GM12878 (cell line): ENCODE measurements around the gene ZMYND15. TPM values are rescaled to one million over a fixed set of nuclear protein-coding genes. Genes with fewer than 3 reads are reported as not detected.

Source experiments
- ATAC-seq: fragments of 200-7000 bp; cut with Tn5 transposase; 3 replicates; pipeline ENCODE4 v1.9.1; 2020; ENCODE audit warnings: mild to moderate bottlenecking, moderate library complexity
- BruUV-seq: library from RNA; stranded (reverse); fragments of 400-500 nt; replicated peaks from 2 replicates; lab custom pipeline; 2021; lab: Mats Ljungman, UMichigan
- CTCF ChIA-PET: fragments of 300-600 bp; sonication (Branson Sonifier 250); formaldehyde crosslinking; extraction: SDS; loops from one replicate; lab custom pipeline; 2021; ENCODE audit warnings: inconsistent platforms; lab: Yijun Ruan, JAX
- POLR2A ChIA-PET: fragments of 350-600 bp; formaldehyde crosslinking; extraction: SDS; loops from one replicate; lab custom pipeline; 2021; ENCODE audit warnings: inconsistent platforms; lab: Charles Lee
- RAD21 ChIA-PET: fragments of 300-600 bp; sonication (Branson Sonifier 250); formaldehyde crosslinking; loops from one replicate; lab custom pipeline; 2023; ENCODE audit warnings: antibody characterized with exemption; ENCODE audit not compliant: unreplicated experiment; lab: Charles Lee
- SMC1A ChIA-PET: fragments of 300-600 bp; sonication (Branson Sonifier 250); formaldehyde crosslinking; loops from one replicate; lab custom pipeline; 2023; ENCODE audit not compliant: unreplicated experiment, uncharacterized antibody; lab: Charles Lee
- DNase-seq: peaks from one replicate; pipeline ENCODE4 v3.0.0-alpha.2; 2011; ENCODE audit warnings: low read depth, low spot score
- FAIRE-seq: peaks from 3 replicates; lab custom pipeline; 2011; peaks lifted over from hg19 to GRCh38; lab: Jason Lieb, UNC
- H2AFZ ChIP-seq: 2 replicates; pipeline ENCODE4 v1.6.0; 2011; ENCODE audit warnings: low read depth, low read length, control low read depth; ENCODE audit not compliant: control insufficient read depth
- H3K27ac ChIP-seq: 2 replicates; pipeline ENCODE4 v1.5.1; 2011; ENCODE audit warnings: control low read depth; ENCODE audit not compliant: control insufficient read depth, insufficient read depth
- H3K27me3 ChIP-seq, 2 experiments: replicated peaks in 1 of 2; 2 replicates each; pipeline versions ENCODE4 v1.6.0 to v1.6.1; 2011; ENCODE audit warnings: low read length in 1 of 2; ENCODE audit not compliant: control insufficient read depth in 2 of 2, insufficient read depth in 2 of 2
- H3K36me3 ChIP-seq, 2 experiments: 2 replicates each; pipeline ENCODE4 v1.5.1; 2011; ENCODE audit warnings: low read length in 1 of 2; ENCODE audit not compliant: control insufficient read depth in 2 of 2, insufficient read depth in 2 of 2
- H3K4me1 ChIP-seq: 2 replicates; pipeline ENCODE4 v1.6.1; 2011; ENCODE audit warnings: mild to moderate bottlenecking, low read length, moderate library complexity, mixed read lengths; ENCODE audit not compliant: control insufficient read depth, insufficient read depth
- H3K4me2 ChIP-seq: 2 replicates; pipeline ENCODE4 v1.6.0; 2011; ENCODE audit warnings: control low read depth; ENCODE audit not compliant: control insufficient read depth, insufficient read depth
- H3K4me3 ChIP-seq: fragments of 200-600 bp; sonication (generic); 2 replicates; pipeline ENCODE4 v1.5.1; 2016
- H3K79me2 ChIP-seq: 2 replicates; pipeline ENCODE4 v1.6.0; 2011; ENCODE audit warnings: low read length; ENCODE audit not compliant: control insufficient read depth, insufficient read depth
- H3K9ac ChIP-seq: 2 replicates; pipeline ENCODE4 v1.8.0; 2011; ENCODE audit warnings: low read length, control low read depth, mixed read lengths; ENCODE audit not compliant: control insufficient read depth, insufficient read depth
- H3K9me3 ChIP-seq: replicated peaks from 3 replicates; pipeline ENCODE4 v1.5.1; 2011; ENCODE audit warnings: mild to moderate bottlenecking, low read length; ENCODE audit not compliant: control insufficient read depth, insufficient read depth
- H4K20me1 ChIP-seq: 2 replicates; pipeline ENCODE4 v1.6.0; 2011; ENCODE audit not compliant: control insufficient read depth, insufficient read depth
- EGR1 ChIP-seq, 2 experiments: IDR thresholded peaks; 1 replicate in 1 of 2; 2 replicates in 1 of 2; pipeline ENCODE4 v1.6.1; 2011 to 2012; ENCODE audit warnings: low read depth in 2 of 2, low read length in 2 of 2, borderline replicate concordance in 1 of 2, mild to moderate bottlenecking in 1 of 2, moderate library complexity in 1 of 2
- MEF2B ChIP-seq: fragments of 450-650 bp; IDR thresholded peaks from 2 replicates; pipeline ENCODE4 v1.6.1; 2018; ENCODE audit warnings: mild to moderate bottlenecking, moderate library complexity; ENCODE audit not compliant: partially characterized antibody, poor library complexity, severe bottlenecking
- RCOR1 ChIP-seq: conservative IDR thresholded peaks from 2 replicates; pipeline ENCODE4 v1.6.1; 2012; ENCODE audit warnings: low read depth, low read length, improper control_type of control experiment
- YY1 ChIP-seq: IDR thresholded peaks from 2 replicates; pipeline ENCODE4 v1.6.1; 2011; ENCODE audit warnings: low read depth, mild to moderate bottlenecking, low read length
- WGBS: methylation state at CpG from one replicate; pipeline ENCODE4 v1.1.6; 2016; ENCODE audit warnings: low lambda C conversion rate; ENCODE audit not compliant: insufficient replicate concordance, insufficient coverage; ENCODE audit errors: missing lambda C conversion rate; 5-methylcytosine and 5-hydroxymethylcytosine counted together
- in situ Hi-C: fragments of 300-500 bp; cut with MboI; formaldehyde crosslinking; loops from 9 replicates; pipeline ENCODE4 v1.14.3; 2018; ENCODE audit warnings: mixed read lengths
- intact Hi-C: fragments of 100-400 bp; cut with micrococcal nuclease; formaldehyde crosslinking; loops from one replicate; pipeline ENCODE4 v1.14.2; 2022; ENCODE audit not compliant: unreplicated experiment
- polyA plus RNA-seq, 11 experiments: library from polyadenylated mRNA; depleted of rRNA in 4 of 11; unstranded in 6 of 11; stranded (reverse) in 5 of 11; fragments of >200 nt; fragmentation: Nextera tagmentation in 4 of 11; fragmentation: Illumina TruSeq in 1 of 11; extraction: Ambion mirVana in 4 of 11; extraction: Trizol in 1 of 11; gene quantifications; 1 replicate in 1 of 11; 2 replicates in 10 of 11; pipeline versions ENCODE4 v1.2.1 to v1.2.3, GENCODE V29; 2011 to 2016; ENCODE audit warnings: inconsistent platforms in 2 of 11, missing spikeins in 2 of 11, low read depth in 1 of 11
- total RNA-seq, 4 experiments: library from RNA; depleted of rRNA in 3 of 4; stranded (reverse); fragments of >200 nt in 3 of 4; fragmentation: Illumina TruSeq in 1 of 4; extraction: Trizol in 1 of 4; gene quantifications; 2 replicates each; pipeline versions ENCODE4 v1.2.1 to v1.2.3, GENCODE V29; 2013 to 2021
- TF ChIP-seq, protein P1 (sequence below): fragments of 450-650 bp; conservative IDR thresholded peaks from 2 replicates; pipeline ENCODE4 v1.6.1; 2017; ENCODE audit warnings: mild to moderate bottlenecking, moderate library complexity

The ZMYND15 gene
- total and polyA plus RNA-seq, 10 of the 15 experiments (the other 5 are each of a cell fraction or from before 2014, with no cell fraction given) = 0.03 to 0.17 (median 0.06) TPM; not detected in 4

DNA sequence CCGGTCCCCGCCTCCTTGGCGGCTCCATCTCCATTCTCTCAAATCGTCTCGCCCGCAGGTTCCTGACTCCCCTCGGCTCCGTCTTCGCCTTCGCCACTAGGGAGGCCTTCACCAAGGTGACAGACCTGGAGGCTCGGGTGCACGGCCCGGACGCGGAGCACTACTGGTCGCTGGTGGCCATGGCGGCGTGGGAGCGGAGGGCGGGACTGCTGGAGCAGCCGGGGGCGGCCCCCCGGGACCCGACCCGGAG lies 50.0 kb downstream of the ZMYND15 start:
- DNase-seq = no peak
- FAIRE-seq = no peak
- SMC1A ChIA-PET = interaction anchor here (0.9 to 2.1 kb wide), 7 partner anchors 11 to 98 kb away, joined by 3 to 9 read pairs (median 4); partner anchors contain the start of gene ARRB2
- Histone ChIP-seq H3K9ac (no peak overlapping the region; the same call in 1 of the 2 replicates), H3K27me3 (peaks cover 16 to 18% of the 10 kb centered on the region in 2 experiments), H3K4me2 (peak overlapping the region; percentile 98), H3K9me3 (no peaks in the 10 kb centered on the region), H3K79me2 (no peaks in the 10 kb centered on the region), H3K4me1 (peaks cover 12% of the 10 kb centered on the region)
- ATAC-seq = no peak
- 0% methylated on average over 17 of the region's 25 CpGs for WGBS
- intact Hi-C loops = loop anchor here (5.0 to 10.0 kb wide), 2 partner anchors 55 to 77 kb away; partner anchors contain the start of genes ARRB2, CXCL16, MED11 and ZMYND15
- CTCF ChIA-PET = interaction anchor here (1.1 to 2.7 kb wide), 19 partner anchors 10 to 240 kb away, joined by 3 to 16 read pairs (median 5); partner anchors contain the start of genes ARRB2, MED11 and PLD2
- no TSS peak for BruUV-seq
- 0 out of 2 replicates have a peak, but pooled peaks have one; percentile 13 for TF ChIP-seq RCOR1
- TF ChIP-seq YY1 = peak; percentile 78
- TF ChIP-seq, protein P1, sequence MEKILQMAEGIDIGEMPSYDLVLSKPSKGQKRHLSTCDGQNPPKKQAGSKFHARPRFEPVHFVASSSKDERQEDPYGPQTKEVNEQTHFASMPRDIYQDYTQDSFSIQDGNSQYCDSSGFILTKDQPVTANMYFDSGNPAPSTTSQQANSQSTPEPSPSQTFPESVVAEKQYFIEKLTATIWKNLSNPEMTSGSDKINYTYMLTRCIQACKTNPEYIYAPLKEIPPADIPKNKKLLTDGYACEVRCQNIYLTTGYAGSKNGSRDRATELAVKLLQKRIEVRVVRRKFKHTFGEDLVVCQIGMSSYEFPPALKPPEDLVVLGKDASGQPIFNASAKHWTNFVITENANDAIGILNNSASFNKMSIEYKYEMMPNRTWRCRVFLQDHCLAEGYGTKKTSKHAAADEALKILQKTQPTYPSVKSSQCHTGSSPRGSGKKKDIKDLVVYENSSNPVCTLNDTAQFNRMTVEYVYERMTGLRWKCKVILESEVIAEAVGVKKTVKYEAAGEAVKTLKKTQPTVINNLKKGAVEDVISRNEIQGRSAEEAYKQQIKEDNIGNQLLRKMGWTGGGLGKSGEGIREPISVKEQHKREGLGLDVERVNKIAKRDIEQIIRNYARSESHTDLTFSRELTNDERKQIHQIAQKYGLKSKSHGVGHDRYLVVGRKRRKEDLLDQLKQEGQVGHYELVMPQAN = no peak
- peak; percentile 72 for TF ChIP-seq MEF2B
- TF ChIP-seq EGR1 (IDR thresholded peaks at IDR 0.05; ENCODE audit: borderline replicate concordance in 1 of 2, low read depth in 2 of 2, low read length in 2 of 2) = peak in 1 of 2 experiments; percentile 72; a peak in 2 of 3 replicates
- TF ChIP-seq, all 136 proteins: peak for 4
- Histone ChIP-seq H4K20me1 (no peaks in the 10 kb centered on the region), H2AFZ (peak overlapping the region; percentile 66), H3K27ac (no peak overlapping the region), H3K4me3 (peak overlapping the region; percentile 79), H3K36me3 (no peaks in the 10 kb centered on the region)
- in situ Hi-C loops = no loop called here
- ChIA-PET POLR2A (interaction anchor here (1.1 to 1.8 kb wide), 3 partner anchors 17 to 80 kb away, joined by 3 to 14 read pairs (median 6); partner anchors contain the start of genes ARRB2 and PLD2), RAD21 (interaction anchor here (0.8 to 2.0 kb wide), 9 partner anchors 17 to 222 kb away, joined by 3 to 14 read pairs (median 6); partner anchors contain the start of genes ARRB2, MED11 and PLD2)
